Activated effector memory CD4-positive, alpha-beta T cell treated with Interleukin-2 at 50 U/mL for 16 hours (primary cell): ENCODE results near the gene ZDHHC9.

Experiments
- DNase-seq: peaks from one replicate; pipeline ENCODE4 v3.0.0-alpha.2; 2020

ZDHHC9 gene

DNA sequence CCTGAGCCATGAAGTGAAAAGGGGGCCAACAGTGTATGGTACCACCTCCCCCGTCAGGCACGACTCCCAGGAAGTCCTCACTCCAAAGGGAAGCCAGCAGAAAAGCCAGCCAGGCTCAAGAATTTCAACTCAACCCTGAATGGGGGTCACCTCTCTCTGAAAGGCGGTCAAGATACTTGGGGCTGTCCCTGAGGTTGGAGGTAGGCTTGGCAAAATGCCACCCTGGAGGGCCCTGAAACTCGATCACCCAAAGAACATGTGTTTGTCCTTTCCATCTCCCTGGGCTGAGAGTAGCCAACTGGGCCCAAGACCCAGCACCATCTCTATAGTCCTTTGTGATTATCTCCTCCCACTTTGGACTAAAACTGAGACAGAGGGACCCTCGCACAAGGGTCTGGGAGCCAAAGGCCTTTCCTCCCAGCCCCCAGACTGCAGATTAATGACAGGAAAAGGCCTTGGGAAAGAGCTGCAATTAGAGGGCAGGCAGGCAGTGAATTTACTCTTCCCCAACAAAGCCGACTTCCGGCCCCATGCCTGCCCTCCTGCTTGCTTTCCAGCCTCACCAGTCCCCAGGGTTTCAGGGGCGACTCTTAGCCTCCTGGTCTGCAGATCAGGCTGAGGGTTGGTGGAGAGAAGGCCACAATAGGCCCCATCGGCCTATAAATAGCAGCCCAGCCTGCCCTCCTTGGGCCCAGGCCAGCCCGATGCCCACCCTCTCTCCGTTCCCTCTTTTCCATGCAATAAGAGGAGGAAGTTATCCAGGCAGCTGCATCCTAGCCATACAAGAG lies 58.3 kb downstream of the ZDHHC9 start:
- DNase-seq: no peak

DNA sequence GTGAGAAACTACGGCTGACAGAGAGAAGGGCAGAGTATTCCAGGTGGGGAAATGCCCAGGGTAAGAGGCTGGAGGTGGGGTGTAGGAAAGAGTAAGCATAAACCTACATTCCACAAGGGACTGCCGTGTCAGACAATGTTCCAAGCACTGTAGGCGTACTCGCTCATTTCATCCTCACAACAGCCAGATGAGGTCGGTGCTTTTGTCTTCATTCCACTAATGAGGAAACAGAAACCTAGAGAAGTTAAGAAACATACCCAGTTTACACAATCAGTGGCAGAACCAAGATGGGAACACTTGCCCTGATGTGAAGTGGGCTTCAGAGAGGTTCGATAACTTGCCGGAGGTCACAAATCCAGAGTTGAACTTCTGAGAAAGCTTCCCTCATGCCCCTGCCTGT lies 59.3 kb downstream of the ZDHHC9 start:
- no peak for DNase-seq

DNA sequence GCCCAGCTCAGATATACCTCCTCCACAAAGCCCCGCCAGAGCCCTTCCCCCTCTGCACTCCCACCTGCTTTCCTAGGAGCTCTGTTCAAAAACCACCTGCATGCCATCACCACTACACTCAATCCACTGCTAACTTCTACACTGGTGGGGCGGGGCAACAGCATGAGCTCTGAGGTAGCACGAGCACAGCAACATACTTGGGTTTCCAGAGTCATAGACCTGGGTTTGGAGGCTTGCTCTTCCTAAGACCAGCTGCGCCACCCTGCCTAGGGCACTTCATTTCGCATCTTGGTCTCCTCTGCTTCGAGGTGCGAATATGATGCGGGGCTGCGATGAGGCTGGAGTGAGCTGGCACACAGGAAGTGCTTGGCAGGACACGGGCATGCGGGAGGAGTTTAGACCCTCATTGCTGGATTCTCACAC lies 60.4 kb downstream of the ZDHHC9 start:
- DNase-seq: no peak

DNA sequence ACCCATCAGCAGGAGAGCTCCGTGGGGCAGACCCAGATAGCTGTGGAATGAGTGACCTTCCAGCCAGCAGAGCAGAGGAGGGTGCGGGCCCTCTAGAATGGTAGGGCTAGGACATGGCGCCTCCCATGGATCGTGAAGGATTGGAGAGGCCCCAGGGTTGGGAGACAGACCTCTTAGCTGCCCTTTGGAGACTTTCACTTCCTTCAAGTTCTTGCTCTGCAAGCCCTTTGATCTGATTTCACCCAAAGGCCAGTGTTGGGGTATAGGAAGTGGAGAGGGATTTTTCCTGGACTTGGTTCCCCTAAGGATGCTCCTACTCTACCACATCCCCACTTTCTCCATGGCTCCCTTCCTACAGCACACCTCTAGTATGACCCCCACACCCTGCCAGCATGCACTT lies 61.0 kb downstream of the ZDHHC9 start:
- DNase-seq: no peak

DNA sequence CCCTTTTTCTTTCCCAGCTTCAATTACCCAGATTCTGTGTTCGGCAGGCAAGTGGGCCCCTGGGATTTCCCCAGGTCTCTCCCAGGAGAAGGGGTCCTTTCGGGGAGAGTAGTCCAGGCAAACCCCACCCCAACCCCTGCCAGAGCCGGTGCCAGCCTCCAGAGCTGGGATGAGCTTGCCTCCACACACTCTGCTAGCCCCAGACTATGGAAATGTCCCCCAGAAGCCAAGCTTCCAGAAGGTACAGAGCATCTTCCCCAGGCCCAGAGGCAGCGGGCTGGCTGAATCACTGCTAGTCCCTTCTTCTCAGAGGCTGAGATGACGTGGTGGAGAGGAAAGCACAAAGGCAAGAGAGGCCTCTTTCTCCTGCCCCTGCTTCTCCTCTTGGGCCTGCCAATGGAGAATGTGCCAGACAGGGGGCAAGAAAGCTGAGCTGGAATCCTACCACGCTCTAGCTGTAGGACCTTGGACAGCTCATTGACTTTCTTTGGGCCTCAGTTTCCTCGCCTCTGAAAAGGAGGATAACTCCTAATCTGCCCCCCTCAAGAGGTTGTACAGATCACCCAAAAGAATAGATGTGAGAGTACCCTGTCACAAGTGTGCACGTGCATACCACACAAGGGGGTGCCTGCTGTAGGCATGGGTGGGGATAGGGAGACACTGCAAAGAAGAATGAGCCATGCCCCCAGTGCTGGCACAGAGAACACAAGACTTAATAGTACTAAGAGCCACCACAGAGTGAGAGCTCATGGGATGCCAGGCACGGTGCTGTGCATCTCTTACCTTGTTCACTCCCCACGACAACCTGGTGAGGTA lies 61.8 kb downstream of the ZDHHC9 start:
- DNase-seq: no peak

DNA sequence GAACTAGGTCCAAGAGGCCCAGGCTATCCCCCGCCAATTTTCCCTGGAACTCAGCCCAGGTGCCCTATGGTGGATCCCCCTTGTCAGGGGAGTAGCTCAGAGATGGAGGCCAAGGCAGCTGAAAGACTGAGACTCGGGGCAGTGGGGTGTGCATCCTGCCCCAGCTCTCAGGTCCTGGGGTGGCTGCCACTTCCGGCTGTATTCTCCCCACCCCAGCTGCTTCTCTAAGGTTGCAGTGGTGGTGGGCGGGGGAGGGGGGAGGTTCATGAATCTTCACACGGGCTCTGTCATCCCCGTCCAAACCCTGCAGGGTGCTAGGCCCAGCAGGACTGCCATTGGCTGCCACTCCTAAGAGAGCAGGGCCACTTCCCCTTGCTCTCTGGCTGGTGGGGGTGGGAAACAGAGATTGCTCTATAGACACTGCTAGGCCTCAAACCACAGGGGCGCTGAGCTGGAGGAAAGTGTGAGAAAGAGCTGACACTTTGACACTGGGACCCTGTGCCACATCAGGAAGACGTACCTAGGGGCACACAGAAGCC lies 62.5 kb downstream of the ZDHHC9 start:
- peak; percentile 76 for DNase-seq

DNA sequence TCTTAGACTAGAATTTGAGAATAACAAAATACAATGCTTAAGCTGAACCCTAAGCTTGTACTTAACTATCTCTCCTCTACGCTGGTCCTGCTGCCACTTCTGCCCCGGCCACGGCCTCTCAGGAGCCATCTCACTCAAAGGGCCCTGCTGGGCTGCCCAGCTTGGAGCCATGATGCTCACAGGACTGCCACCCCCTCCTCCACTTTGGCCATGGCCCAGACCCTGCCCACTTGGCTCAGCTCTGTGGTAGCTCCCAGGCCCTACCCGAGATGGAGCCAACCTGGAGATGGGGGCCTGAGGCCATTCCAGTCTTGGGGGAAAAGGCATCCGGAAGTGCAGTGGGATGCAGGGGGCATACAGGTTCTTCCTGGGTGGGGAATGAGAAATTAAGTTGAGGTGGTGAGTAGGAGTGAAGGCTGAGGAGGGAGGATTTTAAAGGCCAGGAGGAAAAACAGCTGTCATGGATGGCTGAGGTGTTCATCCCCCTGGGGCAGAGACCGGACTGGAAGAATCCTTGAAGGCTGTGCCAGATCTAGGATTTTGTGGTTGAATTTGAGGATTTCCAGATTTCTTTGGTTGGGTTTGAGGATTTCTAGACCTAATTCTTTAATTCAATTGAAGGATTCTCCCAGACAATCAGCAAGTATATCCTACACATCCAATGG lies 63.1 kb downstream of the ZDHHC9 start:
- no peak for DNase-seq

DNA sequence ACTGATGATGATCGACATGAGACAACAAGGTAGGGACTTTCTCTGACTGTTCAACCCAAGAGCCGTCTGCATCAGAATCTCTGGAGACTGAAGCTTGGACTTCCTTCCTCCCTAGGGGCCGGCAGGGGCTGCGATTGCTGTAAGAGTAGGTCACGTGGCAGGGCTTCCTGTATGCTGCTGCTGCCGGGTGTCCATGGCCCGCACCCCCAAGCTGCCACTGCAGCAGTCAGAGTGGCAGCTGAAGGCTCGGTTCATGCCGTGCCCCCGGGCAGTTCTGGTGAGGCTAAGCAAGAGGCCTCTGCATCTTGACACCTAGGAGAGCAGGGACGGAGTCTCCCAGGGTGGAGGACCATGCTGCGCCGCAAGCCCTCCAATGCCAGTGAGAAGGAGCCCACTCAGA lies 63.9 kb downstream of the ZDHHC9 start, which contains the start of gene SASH3:
TSS of gene SASH3 (plus strand) at position 203 of the 400 bp plus-strand sequence. CDS start at position 352, 149 bp downstream.
- peak; percentile 57 for DNase-seq

DNA sequence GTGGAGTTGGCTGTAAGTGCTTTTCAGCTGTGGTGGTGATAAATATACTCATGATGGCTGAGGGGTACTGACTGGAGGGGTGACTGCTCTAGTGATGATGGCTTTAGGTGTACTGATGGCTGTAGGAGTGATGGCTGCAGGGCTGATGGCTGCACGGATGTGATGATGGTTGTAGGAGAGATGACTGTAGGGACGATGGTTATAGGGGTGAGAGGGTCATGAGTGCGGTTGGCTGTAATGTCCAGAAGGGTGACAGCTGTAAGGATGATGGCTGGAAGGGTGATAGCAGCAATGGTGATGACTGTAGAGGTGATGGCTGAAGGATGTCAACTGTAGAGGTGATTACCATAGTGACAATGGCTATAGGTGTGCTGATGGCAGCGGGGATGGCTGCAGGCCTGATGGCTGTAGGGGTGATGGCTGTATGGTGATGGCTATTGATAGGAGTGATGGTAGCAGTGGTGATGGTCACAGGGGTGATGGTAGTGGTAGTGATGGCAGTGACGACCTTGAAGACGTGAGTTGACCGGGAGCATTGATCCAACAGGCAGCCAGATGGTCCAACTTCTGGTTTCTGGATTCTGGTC lies 64.5 kb downstream of the ZDHHC9 start:
- no peak for DNase-seq

DNA sequence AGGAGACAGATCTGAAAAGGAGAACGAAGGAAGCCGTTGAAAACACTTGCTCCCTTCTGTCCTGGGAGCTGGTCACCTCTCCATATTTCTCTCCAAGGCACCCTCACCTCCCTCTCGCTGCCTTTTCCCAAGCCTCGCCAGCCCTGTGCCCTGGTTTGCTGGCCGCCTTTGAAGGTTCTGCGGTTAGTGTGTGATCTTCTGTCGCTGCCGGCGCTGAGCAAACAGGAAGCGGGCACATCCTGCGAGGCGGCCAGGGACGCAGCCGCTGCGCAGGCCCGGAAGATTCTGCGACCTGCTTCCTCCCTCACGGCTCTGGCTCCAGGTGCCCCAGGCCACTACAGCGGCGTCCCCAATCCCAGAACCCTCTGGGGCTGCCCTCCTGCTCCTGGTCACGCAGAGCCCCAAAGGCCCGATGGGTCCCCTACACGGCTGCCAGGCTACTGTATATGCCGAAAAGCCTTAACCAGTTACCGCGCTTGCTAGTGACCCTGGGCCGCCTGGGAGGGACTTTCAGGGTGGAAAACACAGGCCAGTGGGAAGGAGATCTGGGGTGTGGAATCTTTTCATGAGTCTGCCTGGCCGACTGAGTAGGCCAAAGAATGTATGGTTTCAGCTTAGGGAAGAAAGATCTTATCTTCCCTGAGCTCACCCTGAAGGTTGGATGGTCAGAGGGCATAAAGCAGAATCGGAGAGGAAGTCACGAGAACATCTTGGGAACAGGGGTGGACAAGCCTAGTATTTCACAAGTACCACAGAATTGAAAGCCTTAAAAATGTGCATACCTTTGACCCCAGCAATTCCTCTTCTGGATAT lies 66.3 kb downstream of the ZDHHC9 start:
- peak; percentile 69 for DNase-seq

DNA sequence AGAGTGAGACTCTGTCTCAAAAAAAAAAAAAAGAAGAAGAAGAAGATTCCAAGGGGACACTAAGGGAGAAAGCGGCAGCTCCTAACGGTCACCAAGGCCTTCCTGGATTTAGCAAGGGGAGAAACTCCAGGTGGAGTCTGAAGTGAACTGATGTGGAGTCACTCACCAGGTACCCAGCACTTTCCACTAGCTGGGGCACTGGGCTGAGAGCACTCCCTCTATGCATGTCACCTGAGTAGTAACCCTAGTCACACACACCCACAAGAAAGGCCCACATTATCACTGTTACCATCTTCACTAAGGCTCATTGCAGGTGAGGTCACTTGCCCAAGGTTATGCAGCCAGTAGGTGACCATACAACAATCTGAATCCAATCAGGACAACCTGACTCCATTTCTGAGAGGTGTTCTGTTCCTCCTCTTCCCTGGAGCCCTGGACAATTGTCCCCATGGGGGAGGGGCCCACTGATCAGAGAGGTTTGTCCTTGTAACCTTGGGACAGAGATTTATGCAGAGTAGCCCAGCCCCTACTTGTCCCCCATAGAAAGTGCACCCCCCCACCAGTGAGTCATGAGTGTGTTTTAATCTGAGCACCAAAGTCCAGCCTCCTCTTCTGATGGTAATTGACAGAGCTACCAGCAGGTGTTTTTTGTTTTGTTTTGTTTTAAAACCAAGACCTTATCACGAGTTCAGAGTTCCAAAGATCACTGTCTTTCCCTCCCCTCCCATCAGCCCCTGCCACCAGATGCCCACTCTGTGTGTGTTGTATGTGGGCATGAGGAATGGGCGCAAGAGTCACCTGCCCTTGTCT lies 69.8 kb downstream of the ZDHHC9 start:
- DNase-seq: no peak

DNA sequence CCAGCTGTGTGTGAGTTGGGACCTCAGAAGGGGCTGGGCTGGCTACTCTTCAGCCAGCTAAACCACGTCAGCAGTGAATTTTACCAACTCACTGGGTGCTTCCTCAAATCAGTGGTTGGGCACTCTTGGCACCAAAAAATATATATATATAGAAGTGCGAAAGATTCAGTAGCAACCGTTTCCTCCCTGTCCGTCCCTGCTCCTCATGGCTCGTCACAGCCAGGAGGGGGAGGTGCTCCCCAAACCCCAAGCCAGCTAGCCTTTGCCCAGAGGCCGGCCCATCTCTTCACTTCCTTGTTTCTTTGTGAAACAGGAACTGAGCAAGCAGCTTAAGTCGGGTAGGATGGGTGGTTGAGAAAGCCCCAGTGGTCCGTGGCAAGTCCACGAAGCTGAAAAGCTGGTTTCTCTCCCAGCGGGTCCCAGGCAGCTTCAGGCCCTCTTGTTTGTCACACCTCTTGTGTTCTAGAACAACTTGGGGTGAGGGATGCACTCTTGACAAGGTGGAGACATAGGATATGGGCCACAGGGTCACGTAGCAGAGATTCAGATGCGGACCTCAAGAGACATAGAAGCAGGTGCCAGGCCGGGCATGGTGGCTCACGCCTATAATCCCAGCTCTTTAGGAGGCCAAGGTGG lies 70.8 kb downstream of the ZDHHC9 start:
- DNase-seq: no peak

DNA sequence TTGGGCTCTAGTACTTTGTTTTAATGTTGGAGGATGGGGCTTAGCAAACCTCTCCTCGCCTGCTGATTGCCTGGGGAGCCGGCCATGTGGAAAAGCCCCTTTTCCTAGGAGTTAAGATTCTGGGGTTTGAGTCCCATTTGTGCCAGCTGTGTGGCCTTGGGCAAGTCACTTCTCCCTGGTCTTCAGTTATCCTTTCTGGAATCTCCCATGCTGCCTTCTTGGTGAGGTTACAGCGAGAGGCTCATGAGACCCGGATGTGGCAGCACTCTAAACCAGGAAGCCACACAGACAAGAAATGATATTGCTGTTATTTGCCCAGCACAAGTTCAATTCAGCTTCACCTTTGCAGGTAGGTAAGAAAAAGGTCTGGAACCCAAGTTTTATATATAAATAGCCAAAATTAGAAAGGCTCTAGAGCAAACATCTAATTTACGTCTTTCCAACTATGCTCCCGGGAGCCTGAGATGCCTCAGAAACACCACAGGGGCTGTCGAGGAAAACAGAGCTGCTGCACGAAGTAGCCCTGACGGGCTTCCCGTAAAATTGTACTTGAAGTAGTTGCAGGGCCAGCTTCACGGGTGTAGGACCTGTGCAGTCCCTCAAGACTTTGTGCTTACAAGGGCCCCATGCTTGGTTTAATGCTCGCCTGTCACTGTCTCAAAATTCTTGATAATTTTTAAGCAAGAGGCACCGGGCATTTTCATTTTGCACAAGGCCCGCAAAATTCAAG lies 72.3 kb downstream of the ZDHHC9 start:
- DNase-seq: no peak

DNA sequence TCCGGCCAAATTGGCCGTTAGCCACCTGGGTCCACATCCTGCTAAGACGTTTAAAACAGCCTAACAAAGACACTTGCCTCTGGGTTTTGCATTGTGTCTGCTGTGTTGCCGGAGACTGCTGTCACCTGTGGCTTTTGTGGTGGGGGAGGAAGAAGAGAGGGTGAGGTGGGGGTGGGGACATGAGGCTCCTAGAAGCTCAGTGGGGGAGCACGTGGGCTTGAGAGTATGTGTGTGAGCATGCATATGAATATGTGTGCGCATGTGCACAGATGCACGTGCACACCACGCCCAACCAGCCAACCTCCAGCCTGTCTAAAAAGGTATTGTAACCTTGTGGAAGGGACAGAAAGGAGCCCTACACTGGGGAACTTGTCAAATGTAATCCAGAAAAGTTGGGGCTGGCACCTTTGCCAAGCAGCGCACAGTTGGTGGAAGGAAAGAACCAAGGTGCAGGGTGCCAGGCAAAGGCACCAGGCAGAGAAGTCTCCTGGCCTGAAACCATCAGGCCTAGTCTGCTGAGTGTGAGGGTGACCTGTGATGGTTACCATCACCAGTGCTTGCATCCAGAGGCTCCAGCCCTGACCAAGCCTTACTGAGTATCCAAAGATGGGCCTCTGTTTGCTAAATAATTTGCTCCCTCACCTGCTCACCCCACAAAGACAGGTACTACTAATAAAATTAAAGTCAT lies 74.1 kb downstream of the ZDHHC9 start:
- DNase-seq: peak; percentile 66

DNA sequence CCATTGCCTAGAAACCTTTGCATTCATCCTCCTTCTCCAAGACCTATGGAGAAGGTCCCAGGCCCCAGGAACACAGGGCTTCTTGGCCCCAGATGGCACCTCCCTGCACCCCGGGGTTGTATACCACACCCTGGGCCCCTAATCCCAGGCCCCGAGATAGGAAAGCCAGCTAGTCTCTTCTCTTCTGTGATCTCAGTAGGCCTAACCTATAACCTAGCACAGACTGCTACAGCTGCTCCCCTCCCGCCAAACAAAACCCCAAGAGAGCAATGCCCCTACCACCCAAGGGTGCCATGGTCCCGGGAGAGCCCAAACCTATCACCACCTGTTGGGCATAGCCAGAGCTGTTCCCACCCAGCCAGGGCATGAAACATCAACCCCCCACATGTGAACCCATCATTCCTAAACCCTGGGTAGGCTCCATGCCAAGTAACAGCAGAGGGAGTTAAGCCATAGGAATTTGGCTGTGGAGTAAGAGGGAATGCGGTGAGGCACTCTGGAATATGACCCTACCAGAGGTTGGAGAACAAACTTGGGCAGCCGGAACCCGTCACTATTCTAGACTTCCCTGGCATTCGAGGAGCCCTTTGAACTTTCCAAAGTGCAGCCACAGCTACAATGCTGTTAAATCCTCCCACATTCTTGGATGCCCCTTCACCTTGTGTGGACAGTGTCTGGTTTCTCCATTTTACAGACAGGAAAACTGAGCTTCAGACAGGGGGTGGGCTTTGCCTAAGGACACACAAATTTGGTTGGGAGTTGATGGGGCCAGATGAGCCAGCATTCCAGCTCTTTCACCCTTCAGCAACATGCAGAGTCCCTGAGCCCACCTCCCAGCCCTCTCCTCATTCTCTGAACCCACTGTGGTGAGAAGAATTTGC lies 74.9 kb downstream of the ZDHHC9 start:
- no peak for DNase-seq

DNA sequence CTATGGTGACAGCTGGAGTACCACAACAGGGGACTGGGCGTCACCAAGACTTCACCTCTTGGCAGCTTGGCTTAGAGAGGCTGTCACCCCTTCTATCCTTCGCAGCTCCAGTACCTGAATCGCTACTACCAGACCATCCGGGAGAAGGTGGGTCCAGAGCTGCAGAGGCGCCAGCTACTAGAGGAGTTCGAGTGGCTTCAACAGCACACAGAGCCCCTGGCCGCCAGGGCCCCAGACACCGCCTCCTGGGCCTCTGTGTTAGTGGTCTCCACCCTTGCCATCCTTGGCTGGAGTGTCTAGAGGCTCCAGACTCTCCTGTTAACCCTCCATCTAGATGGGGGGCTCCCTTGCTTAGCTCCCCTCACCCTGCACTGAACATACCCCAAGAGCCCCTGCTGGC lies 75.5 kb downstream of the ZDHHC9 start:
- no peak for DNase-seq

DNA sequence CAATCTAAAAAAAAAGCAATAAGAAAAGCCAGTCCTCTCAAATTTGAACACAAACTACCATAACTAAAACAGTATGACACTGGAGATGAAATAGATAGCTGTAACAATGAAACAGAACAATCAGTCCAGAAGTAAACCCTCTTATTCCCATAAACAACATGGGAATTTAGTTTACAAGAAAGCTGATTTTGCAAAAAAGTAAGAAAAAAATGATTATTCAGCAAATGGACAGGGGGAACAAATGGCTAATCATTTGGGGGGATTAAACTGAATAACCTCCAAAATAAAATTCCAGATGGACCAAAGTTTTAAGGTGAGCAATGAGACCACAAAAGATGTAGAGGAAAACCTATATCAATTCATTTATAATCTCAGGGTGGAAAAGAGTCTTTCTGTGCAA lies 80.0 kb downstream of the ZDHHC9 start:
- DNase-seq: no peak

DNA sequence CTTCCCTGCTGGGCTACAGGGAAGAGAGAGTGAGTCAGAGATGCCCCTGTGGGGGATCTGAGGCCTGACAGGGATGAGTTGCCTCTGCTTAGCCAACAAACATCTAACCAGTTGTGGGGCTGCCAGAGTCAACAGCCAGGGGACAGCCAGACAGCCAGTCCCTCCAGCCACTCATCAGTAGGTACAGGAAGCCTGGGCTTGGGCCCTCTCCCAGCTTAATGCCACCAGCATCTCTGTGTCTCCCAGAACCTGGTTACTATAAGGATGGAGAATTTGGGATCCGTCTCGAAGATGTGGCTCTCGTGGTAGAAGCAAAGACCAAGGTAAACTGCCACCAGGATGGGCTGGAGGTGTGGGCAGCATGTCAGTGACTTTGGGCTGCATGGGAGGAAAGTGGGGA lies 81.2 kb downstream of the ZDHHC9 start:
- no peak for DNase-seq
